Esophagus muscularis mucosa (tissue), 4 donors: ENCODE data around the gene SETDB2. TPM values are rescaled to one million over a fixed set of nuclear protein-coding genes. Genes with fewer than 3 reads are reported as not detected.

Source experiments
- DNase-seq: peaks from one replicate; pipeline ENCODE4 v3.0.0-alpha.2; 2017; ENCODE audit errors: extremely low spot score
- H3K27ac ChIP-seq, 4 donors: fragments of 200-600 bp; sonication (generic); replicated peaks in 1 of 4; 1 replicate in 3 of 4; 2 replicates in 1 of 4; pipeline ENCODE4 v1.5.1; 2016 to 2019; ENCODE audit warnings: mild to moderate bottlenecking in 1 of 4
- H3K27me3 ChIP-seq, 4 donors: fragments of 200-600 bp; sonication (generic); one replicate each; pipeline versions ENCODE4 v1.5.1 to v1.6.0; 2016 to 2019
- H3K36me3 ChIP-seq, 4 donors: fragments of 200-600 bp; sonication (generic); one replicate each; pipeline ENCODE4 v1.5.1; 2016 to 2019
- H3K4me1 ChIP-seq, 4 donors: fragments of 200-600 bp; sonication (generic); one replicate each; pipeline ENCODE4 v1.5.1; 2016 to 2019
- H3K4me3 ChIP-seq, 4 donors: fragments of 200-600 bp; sonication (generic); 1 replicate in 2 of 4; 2 replicates in 2 of 4; pipeline ENCODE4 v1.5.1; 2016 to 2019; ENCODE audit warnings: mild to moderate bottlenecking in 4 of 4, moderate library complexity in 1 of 4
- H3K9me3 ChIP-seq, 4 donors: fragments of 200-600 bp; sonication (generic); 1 replicate in 3 of 4; 2 replicates in 1 of 4; pipeline ENCODE4 v1.5.1; 2016 to 2019
- CTCF ChIP-seq, 3 experiments: fragments of 200-600 bp in 2 of 3; fragments of 450-650 bp in 1 of 3; sonication (generic) in 2 of 3; IDR thresholded peaks; one replicate each; pipeline ENCODE4 v1.5.1; 2017 to 2019; ENCODE audit warnings: antibody characterized with exemption in 3 of 3, mild to moderate bottlenecking in 2 of 3, moderate library complexity in 1 of 3
- EP300 ChIP-seq: sonication (generic); formaldehyde crosslinking; IDR thresholded peaks from one replicate; pipeline ENCODE4 v1.6.1; 2017; ENCODE audit warnings: antibody characterized with exemption
- POLR2A ChIP-seq: fragments of 450-650 bp; IDR thresholded peaks from one replicate; pipeline ENCODE4 v1.6.1; 2017; ENCODE audit warnings: antibody characterized with exemption, moderate library complexity, mild to moderate bottlenecking, low read depth
- POLR2AphosphoS5 ChIP-seq, 2 donors: sonication (generic); formaldehyde crosslinking; IDR thresholded peaks; one replicate each; pipeline ENCODE4 v1.6.1; 2017; ENCODE audit warnings: antibody characterized with exemption in 2 of 2
- WGBS: methylation state at CpG from one replicate; pipeline ENCODE4 v1.1.5; 2018; 5-methylcytosine and 5-hydroxymethylcytosine counted together
- intact Hi-C: fragments of 100-400 bp; cut with DNase I; formaldehyde crosslinking; loops from one replicate; pipeline ENCODE4 v1.15.1; 2023
- total RNA-seq, 4 donors: library from RNA; depleted of rRNA; stranded (reverse); fragments of >200 nt; gene quantifications; one replicate each; pipeline versions ENCODE4 v1.1.0 to v1.2.1, GENCODE V29; 2016

Gene SETDB2
- total RNA-seq, 4 donors from 2014 or later = 8.4 to 13.3 (median 9.3) TPM

- Histone ChIP-seq H3K27ac (peak overlapping the region in 1 of 4 donors; percentile 9), H3K4me3 (peak overlapping the region in 3 of 4 donors; percentile 17 to 25 (median 25))
- DNase-seq = no peak
These were observed 10.4 kb downstream of the SETDB2 start for GRCh38 chr13:49454388-49455006.

GRCh38 chr13:49455007-49455398, 10.9 kb downstream of the SETDB2 start:
- TF ChIP-seq EP300 (no peak), POLR2A (no peak), CTCF (IDR thresholded peaks at IDR 0.05) (no peak), POLR2AphosphoS5 (IDR thresholded peaks at IDR 0.05) (no peak)
- H3K27ac ChIP-seq = peak overlapping the region in 1 of 4 donors; percentile 9
- peaks cover 4 to 18% (median 17%) of the 10 kb centered on the region in 4 donors for H3K4me1 ChIP-seq
- peak overlapping the region in 3 of 4 donors; percentile 17 to 25 (median 25) for H3K4me3 ChIP-seq
- H3K9me3 ChIP-seq = no peaks in the 10 kb centered on the region
- H3K36me3 ChIP-seq = peaks cover 0 to 5% (median 0%) of the 10 kb centered on the region in 4 donors
- DNase-seq = no peak
- intact Hi-C loops = no loop called here
- no peaks in the 10 kb centered on the region for H3K27me3 ChIP-seq

More at GRCh38 chr13:49454388-49455006, 10.4 kb downstream of the SETDB2 start:
- intact Hi-C loops = no loop called here
- Histone ChIP-seq H3K9me3 (no peaks in the 10 kb centered on the region), H3K27me3 (no peaks in the 10 kb centered on the region), H3K36me3 (peaks cover 0 to 5% (median 0%) of the 10 kb centered on the region in 4 donors), H3K4me1 (peaks cover 4 to 19% (median 17%) of the 10 kb centered on the region in 4 donors)
- TF ChIP-seq CTCF (IDR thresholded peaks at IDR 0.05) (no peak), POLR2A (no peak), EP300 (no peak), POLR2AphosphoS5 (IDR thresholded peaks at IDR 0.05) (no peak)
- 39% methylated on average over 4 of the region's 4 CpGs for whole genome bisulfite sequencing

- DNase-seq = no peak
- Histone ChIP-seq H3K27ac (no peak overlapping the region), H3K27me3 (no peaks in the 10 kb centered on the region), H3K9me3 (no peaks in the 10 kb centered on the region), H3K36me3 (peaks cover 1 to 11% (median 7%) of the 10 kb centered on the region in 4 donors), H3K4me3 (no peak overlapping the region), H3K4me1 (peaks cover 4 to 18% (median 14%) of the 10 kb centered on the region in 4 donors)
- TF ChIP-seq POLR2AphosphoS5 (IDR thresholded peaks at IDR 0.05) (no peak), CTCF (IDR thresholded peaks at IDR 0.05) (no peak), POLR2A (no peak), EP300 (no peak)
- intact Hi-C loops = no loop called here
- 96% methylated on average over 1 of the region's 1 CpG for whole genome bisulfite sequencing
These were observed 12.1 kb downstream of the SETDB2 start for GRCh38 chr13:49456156-49456555.

GRCh38 chr13:49457221-49457620, 13.1 kb downstream of the SETDB2 start:
- intact Hi-C loops = no loop called here
- no peak for TF ChIP-seq EP300
- TF ChIP-seq POLR2A = no peak
- TF ChIP-seq POLR2AphosphoS5 (IDR thresholded peaks at IDR 0.05) = no peak
- no peak for TF ChIP-seq CTCF (IDR thresholded peaks at IDR 0.05)
- peaks cover 7 to 18% (median 14%) of the 10 kb centered on the region in 4 donors for H3K36me3 ChIP-seq
- no peak overlapping the region for H3K27ac ChIP-seq
- no peaks in the 10 kb centered on the region for H3K27me3 ChIP-seq
- 79% methylated on average over 7 of the region's 7 CpGs for WGBS
- H3K4me1 ChIP-seq = peaks cover 4 to 18% (median 14%) of the 10 kb centered on the region in 4 donors
- no peaks in the 10 kb centered on the region for H3K9me3 ChIP-seq
- no peak overlapping the region for H3K4me3 ChIP-seq
- DNase-seq = no peak

GRCh38 chr13:49459580-49459979, 15.5 kb downstream of the SETDB2 start:
- TF ChIP-seq EP300 (no peak), POLR2A (no peak), CTCF (IDR thresholded peaks at IDR 0.05) (no peak), POLR2AphosphoS5 (IDR thresholded peaks at IDR 0.05) (no peak)
- intact Hi-C loops = no loop called here
- no peak overlapping the region for H3K4me3 ChIP-seq
- peaks cover 21 to 40% (median 34%) of the 10 kb centered on the region in 4 donors for H3K36me3 ChIP-seq
- DNase-seq = no peak
- peaks cover 0 to 9% (median 5%) of the 10 kb centered on the region in 4 donors for H3K4me1 ChIP-seq
- 97% methylated on average over 1 of the region's 1 CpG for WGBS
- H3K27me3 ChIP-seq = no peaks in the 10 kb centered on the region
- H3K9me3 ChIP-seq = no peaks in the 10 kb centered on the region
- no peak overlapping the region for H3K27ac ChIP-seq
